Karpas-422 (cell line): ENCODE data around the gene GPR162. TPM values are rescaled to one million over a fixed set of nuclear protein-coding genes. Genes with fewer than 3 reads are reported as not detected.
A peak's percentile ranks its signal among the peaks of the same experiment; 100 is the strongest.

Experiments
- DNase-seq: peaks from one replicate; pipeline ENCODE4 v3.0.0-alpha.2; 2015
- H2AFZ ChIP-seq: fragments of 200-600 bp; sonication (generic); 2 replicates; pipeline ENCODE4 v1.6.1; 2014; ENCODE audit warnings: antibody characterized with exemption, low read length, mixed read lengths
- H3K27ac ChIP-seq: fragments of 200-600 bp; sonication (generic); 2 replicates; pipeline ENCODE4 v1.5.1; 2014; ENCODE audit warnings: mild to moderate bottlenecking, low read length, moderate library complexity
- H3K27me3 ChIP-seq: fragments of 200-600 bp; sonication (generic); 2 replicates; pipeline ENCODE4 v1.6.1; 2014; ENCODE audit warnings: low read length, mixed read lengths
- H3K36me3 ChIP-seq: fragments of 200-600 bp; sonication (generic); 2 replicates; pipeline ENCODE4 v1.6.1; 2014; ENCODE audit warnings: low read length, mixed read lengths; ENCODE audit not compliant: insufficient read depth
- H3K4me1 ChIP-seq: fragments of 200-600 bp; sonication (generic); 2 replicates; pipeline ENCODE4 v1.6.1; 2014; ENCODE audit warnings: mild to moderate bottlenecking, low read length, mixed read lengths
- H3K4me2 ChIP-seq: fragments of 200-600 bp; sonication (generic); 2 replicates; pipeline ENCODE4 v1.6.1; 2014; ENCODE audit warnings: low read length, low read depth, mild to moderate bottlenecking; ENCODE audit not compliant: poor library complexity, severe bottlenecking
- H3K4me3 ChIP-seq: fragments of 200-600 bp; sonication (generic); 2 replicates; pipeline ENCODE4 v1.5.1; 2014; ENCODE audit warnings: mild to moderate bottlenecking, antibody characterized with exemption, low read length, mixed read lengths
- H3K79me2 ChIP-seq: fragments of 200-600 bp; sonication (generic); 2 replicates; pipeline ENCODE4 v1.6.1; 2014; ENCODE audit warnings: mild to moderate bottlenecking, low read length, mixed read lengths
- H3K9ac ChIP-seq: fragments of 200-600 bp; sonication (generic); 2 replicates; pipeline ENCODE4 v1.6.0; 2014; ENCODE audit warnings: low read length
- H3K9me2 ChIP-seq: fragments of 200-600 bp; sonication (generic), shearing (Covaris generic); replicated peaks from 2 replicates; pipeline ENCODE4 v1.6.0; 2014; ENCODE audit warnings: mild to moderate bottlenecking, low read length, moderate library complexity; ENCODE audit not compliant: insufficient read depth
- H3K9me3 ChIP-seq: fragments of 300-700, 200-600 bp; sonication (generic); 2 replicates; pipeline ENCODE4 v1.6.1; 2014; ENCODE audit warnings: low read length, mixed read lengths
- H4K20me1 ChIP-seq: fragments of 200-600 bp; sonication (generic); 2 replicates; pipeline ENCODE4 v1.6.1; 2014; ENCODE audit warnings: mild to moderate bottlenecking, antibody characterized with exemption, low read length, low read depth; ENCODE audit not compliant: insufficient read depth
- total RNA-seq: library from RNA; depleted of rRNA; stranded (reverse); fragments of >200 nt; shearing (Covaris generic); gene quantifications from 2 replicates; pipeline ENCODE4 v1.2.3, GENCODE V29; 2014; ENCODE audit warnings: low replicate concordance

Gene GPR162
- total RNA-seq, 1 experiment from 2014 or later: not detected

GRCh38 chr12:6834254-6834653 lies 12.6 kb downstream of the GPR162 start:
- no peak overlapping the region for H2AFZ ChIP-seq

DNA sequence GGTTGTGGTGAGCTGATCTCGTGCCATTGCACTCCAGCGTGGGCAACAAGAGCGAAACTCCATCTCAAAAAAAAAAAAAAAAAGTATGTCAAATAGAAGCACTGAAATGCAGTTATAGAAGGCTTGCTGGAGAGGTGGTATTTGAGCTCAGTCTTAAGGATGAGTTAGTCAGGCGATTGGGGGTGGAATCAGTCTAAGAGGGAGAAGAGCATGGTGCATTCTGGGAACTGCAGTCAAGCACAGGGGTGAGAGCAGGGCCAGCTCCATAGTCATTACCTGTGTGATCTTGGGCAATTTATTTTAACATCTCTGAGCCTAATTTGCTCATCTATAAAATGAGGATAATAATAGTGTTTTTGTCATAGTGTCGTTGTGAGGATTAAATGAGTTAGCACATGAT lies 13.3 kb downstream of the GPR162 start:
- no peak for DNase-seq
- Histone ChIP-seq H3K79me2 (no peaks in the 10 kb centered on the region), H3K36me3 (no peaks in the 10 kb centered on the region), H3K9ac (no peak overlapping the region), H2AFZ (no peak overlapping the region), H4K20me1 (no peaks in the 10 kb centered on the region), H3K27me3 (no peaks in the 10 kb centered on the region), H3K9me3 (no peaks in the 10 kb centered on the region), H3K9me2 (no peaks in the 10 kb centered on the region), H3K27ac (no peak overlapping the region), H3K4me1 (peaks cover 49% of the 10 kb centered on the region), H3K4me2 (no peak overlapping the region), H3K4me3 (no peak overlapping the region)

More at GRCh38 chr12:6834254-6834653, 12.6 kb downstream of the GPR162 start:
- H3K9me2 ChIP-seq: no peaks in the 10 kb centered on the region
- no peak overlapping the region for H3K4me2 ChIP-seq
- peaks cover 50% of the 10 kb centered on the region for H3K4me1 ChIP-seq
- H3K27me3 ChIP-seq: no peaks in the 10 kb centered on the region
- no peaks in the 10 kb centered on the region for H3K36me3 ChIP-seq
- no peak overlapping the region for H3K9ac ChIP-seq
- no peaks in the 10 kb centered on the region for H3K79me2 ChIP-seq
- H4K20me1 ChIP-seq: no peaks in the 10 kb centered on the region
- no peak overlapping the region for H3K4me3 ChIP-seq
- no peaks in the 10 kb centered on the region for H3K9me3 ChIP-seq
- no peak for DNase-seq
- no peak overlapping the region for H3K27ac ChIP-seq

DNA sequence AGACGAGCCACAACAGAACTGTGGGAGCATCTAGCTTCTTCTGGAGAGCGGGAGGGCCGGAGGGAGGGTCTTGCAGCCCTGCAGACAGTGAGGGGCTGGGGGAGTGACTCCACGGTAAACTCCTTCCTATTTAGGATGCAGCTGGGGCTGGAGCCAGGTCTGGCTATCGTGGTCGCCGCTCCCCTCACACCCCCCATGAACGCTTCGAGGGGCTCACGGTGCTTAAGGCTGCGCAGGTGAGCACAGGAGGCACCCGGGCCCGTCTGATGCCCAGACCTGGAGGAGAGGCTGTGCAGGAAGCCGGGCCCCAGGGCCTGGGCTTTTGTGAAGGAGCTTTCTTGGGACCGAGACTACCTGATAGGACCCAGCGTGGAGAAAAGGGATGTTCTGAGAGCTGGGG lies 15.2 kb downstream of the GPR162 start:
- Histone ChIP-seq H3K9ac (no peak overlapping the region), H3K79me2 (peaks cover 7% of the 10 kb centered on the region; the same call in 1 of the 2 replicates), H2AFZ (no peak overlapping the region), H3K27ac (no peak overlapping the region), H4K20me1 (no peaks in the 10 kb centered on the region), H3K36me3 (no peaks in the 10 kb centered on the region), H3K4me2 (no peak overlapping the region), H3K27me3 (no peaks in the 10 kb centered on the region), H3K9me3 (no peaks in the 10 kb centered on the region), H3K4me1 (peaks cover 57% of the 10 kb centered on the region), H3K9me2 (no peaks in the 10 kb centered on the region), H3K4me3 (no peak overlapping the region)
- no peak for DNase-seq

GRCh38 chr12:6837370-6838060 lies 15.9 kb downstream of the GPR162 start:
- H3K4me1 ChIP-seq: peaks cover 58% of the 10 kb centered on the region
- H3K79me2 ChIP-seq: peaks cover 7% of the 10 kb centered on the region; the same call in 1 of the 2 replicates
- no peaks in the 10 kb centered on the region for H3K36me3 ChIP-seq
- H4K20me1 ChIP-seq: no peaks in the 10 kb centered on the region
- no peaks in the 10 kb centered on the region for H3K9me2 ChIP-seq
- peak overlapping the region; percentile 100; the same call in 1 of the 2 replicates for H3K27ac ChIP-seq
- H3K9ac ChIP-seq: no peak overlapping the region
- no peak overlapping the region for H2AFZ ChIP-seq
- no peaks in the 10 kb centered on the region for H3K9me3 ChIP-seq
- no peaks in the 10 kb centered on the region for H3K27me3 ChIP-seq
- H3K4me2 ChIP-seq: peak overlapping the region; percentile 88
- DNase-seq: no peak
- H3K4me3 ChIP-seq: no peak overlapping the region

- Histone ChIP-seq H3K4me3 (peak overlapping the region; percentile 61; the same call in 1 of the 2 replicates), H3K9me2 (no peaks in the 10 kb centered on the region), H3K79me2 (peaks cover 7% of the 10 kb centered on the region; the same call in 1 of the 2 replicates), H3K4me1 (peaks cover 72% of the 10 kb centered on the region), H3K9me3 (no peaks in the 10 kb centered on the region), H3K9ac (peak overlapping the region; percentile 84), H3K27ac (peak overlapping the region; percentile 100), H2AFZ (no peak overlapping the region), H3K4me2 (peak overlapping the region; percentile 88), H4K20me1 (no peaks in the 10 kb centered on the region), H3K27me3 (no peaks in the 10 kb centered on the region), H3K36me3 (no peaks in the 10 kb centered on the region)
- DNase-seq: peak; percentile 46
Observed at GRCh38 chr12:6838854-6839253, 17.2 kb downstream of the GPR162 start.

GRCh38 chr12:6839482-6840201 lies 18.0 kb downstream of the GPR162 start:
- Histone ChIP-seq H3K36me3 (no peaks in the 10 kb centered on the region), H3K9me2 (no peaks in the 10 kb centered on the region), H3K79me2 (peaks cover 7% of the 10 kb centered on the region; the same call in 1 of the 2 replicates), H3K9ac (peak overlapping the region; percentile 95), H2AFZ (no peak overlapping the region), H3K4me2 (peak overlapping the region; percentile 88), H3K27ac (peak overlapping the region; percentile 100), H4K20me1 (no peaks in the 10 kb centered on the region), H3K4me1 (peaks cover 69% of the 10 kb centered on the region), H3K9me3 (no peaks in the 10 kb centered on the region), H3K4me3 (peak overlapping the region; percentile 82), H3K27me3 (no peaks in the 10 kb centered on the region)
- DNase-seq: peak; percentile 97

DNA sequence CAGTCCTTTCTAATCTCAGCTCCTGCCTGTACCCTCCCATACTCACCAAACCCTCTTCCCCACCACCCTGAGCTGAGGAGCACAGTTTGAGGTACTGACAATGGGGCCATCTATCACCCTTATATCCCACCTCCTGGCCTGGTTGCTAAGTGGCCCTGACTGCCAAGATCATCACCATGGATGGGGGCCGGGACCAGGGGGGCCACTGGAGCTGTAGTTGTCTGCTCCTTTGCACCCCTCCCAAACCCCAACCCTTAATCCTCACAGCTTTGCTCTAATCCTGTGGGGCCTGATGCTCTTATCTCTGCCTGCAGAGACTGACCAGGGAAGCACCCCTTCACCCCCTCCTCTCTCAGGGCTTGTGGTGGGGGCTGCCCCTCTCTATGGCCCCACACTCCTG lies 18.7 kb downstream of the GPR162 start:
- peak overlapping the region; percentile 88 for H3K4me2 ChIP-seq
- DNase-seq: no peak
- H3K27me3 ChIP-seq: no peaks in the 10 kb centered on the region
- H3K27ac ChIP-seq: peak overlapping the region; percentile 100
- peak overlapping the region; percentile 95 for H3K9ac ChIP-seq
- H3K9me3 ChIP-seq: no peaks in the 10 kb centered on the region
- no peaks in the 10 kb centered on the region for H3K9me2 ChIP-seq
- H2AFZ ChIP-seq: no peak overlapping the region
- no peaks in the 10 kb centered on the region for H4K20me1 ChIP-seq
- H3K36me3 ChIP-seq: no peaks in the 10 kb centered on the region
- H3K79me2 ChIP-seq: peaks cover 7% of the 10 kb centered on the region; the same call in 1 of the 2 replicates
- peak overlapping the region; percentile 82 for H3K4me3 ChIP-seq
- H3K4me1 ChIP-seq: peaks cover 69% of the 10 kb centered on the region

- peak within 1 kb of the TSS; percentile 82 for H3K4me3 ChIP-seq
- H3K27ac ChIP-seq: peak within 1 kb of the TSS; percentile 100
- H3K4me1 ChIP-seq: peaks cover 67% of the 10 kb centered on the region
- H3K36me3 ChIP-seq: no peaks in the 10 kb centered on the region
- H3K9me2 ChIP-seq: no peaks in the 10 kb centered on the region
- no peaks in the 10 kb centered on the region for H4K20me1 ChIP-seq
- H3K9ac ChIP-seq: peak within 1 kb of the TSS; percentile 95
- H3K9me3 ChIP-seq: no peaks in the 10 kb centered on the region
- peaks cover 7% of the 10 kb centered on the region; the same call in 1 of the 2 replicates for H3K79me2 ChIP-seq
- peak; percentile 74 for DNase-seq
- H2AFZ ChIP-seq: no peak within 1 kb of the TSS
- no peaks in the 10 kb centered on the region for H3K27me3 ChIP-seq
- peak within 1 kb of the TSS; percentile 88 for H3K4me2 ChIP-seq
Observed at GRCh38 chr12:6840761-6841515, 19.3 kb downstream of the GPR162 start, which contains the start of gene GNB3. Gene GNB3, plus strand, starts transcription at chr12:6840925. Its CDS starts 363 bp downstream, at chr12:6841288.
